Measurements from ENCODE around the gene LIPK.

GRCh38 chr10:88705958-88706357, at the start of gene LIPK:
- TF ChIP-seq CTCF (IDR thresholded peaks at IDR 0.05; ENCODE audit: low read length) (no peak), EZH2 (IDR thresholded peaks at IDR 0.05; ENCODE audit: borderline replicate concordance, low read length) (no peak)
